Panc1 (cell line): ENCODE data around the gene MLKL.

Source experiments
- CTCF ChIP-seq: fragments of 450-650 bp; IDR thresholded peaks from 2 replicates; pipeline ENCODE4 v1.5.1; 2017; ENCODE audit warnings: mild to moderate bottlenecking
- SIN3A ChIP-seq: IDR thresholded peaks from 2 replicates; pipeline ENCODE4 v1.6.1; 2012; ENCODE audit warnings: low read depth, mild to moderate bottlenecking, low read length, moderate library complexity, borderline replicate concordance; ENCODE audit not compliant: insufficient read depth
- TCF7L2 ChIP-seq: IDR thresholded peaks from 2 replicates; pipeline ENCODE4 v1.6.1; 2011; ENCODE audit warnings: mild to moderate bottlenecking, low read depth, low read length, inconsistent platforms

DNA sequence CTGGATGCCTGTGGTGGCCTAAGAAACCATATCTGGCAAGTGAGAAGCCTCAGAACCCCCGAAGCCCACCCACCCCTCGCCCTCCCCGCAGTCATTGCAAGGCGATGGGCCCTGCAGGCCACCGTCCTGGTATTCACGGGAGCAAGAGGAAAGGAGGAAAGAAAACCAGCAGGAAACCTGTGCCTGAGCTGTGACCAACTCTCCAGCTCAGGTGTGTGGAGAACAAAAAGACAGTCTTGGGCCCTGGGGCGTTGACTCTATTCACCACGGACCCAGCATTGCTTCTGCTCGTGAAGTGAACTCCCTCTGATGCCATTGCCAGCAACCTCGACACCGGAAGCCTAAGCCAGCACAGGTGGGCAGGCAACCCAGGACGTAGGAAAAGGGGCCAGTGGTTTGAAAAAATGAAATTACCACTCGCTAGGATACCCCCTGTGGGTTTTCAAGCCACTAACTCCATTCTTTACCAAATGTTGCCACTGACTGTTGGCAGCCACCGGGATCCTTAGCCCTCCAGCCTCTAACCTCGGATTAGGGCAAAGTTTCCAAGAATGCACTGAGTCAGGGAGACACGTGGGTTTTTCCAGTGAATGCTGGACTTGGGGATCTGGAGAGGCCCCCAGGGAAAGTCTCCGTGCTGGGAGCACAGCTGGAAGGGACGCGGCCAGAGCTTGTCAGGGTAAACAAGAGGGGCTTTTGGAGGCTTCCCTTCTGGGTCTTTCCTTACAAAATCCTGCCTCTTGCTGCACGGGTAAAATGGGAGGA, 48.8 kb upstream of the MLKL start:
- TF ChIP-seq CTCF = no peak
- TF ChIP-seq TCF7L2 = no peak
- TF ChIP-seq SIN3A = no peak
